Kidney epithelial cell (primary cell): Measurements from ENCODE around the gene REEP5. TPM values are rescaled to one million over a fixed set of nuclear protein-coding genes. Genes with fewer than 3 reads are reported as not detected.

Experiments used
- DNase-seq: peaks from one replicate; pipeline ENCODE4 v3.0.0-alpha.2; 2010; ENCODE audit warnings: low read depth
- H3K27me3 ChIP-seq: 2 replicates; pipeline ENCODE4 v1.6.0; 2011; ENCODE audit warnings: low read length; ENCODE audit not compliant: control insufficient read depth, insufficient read depth
- H3K36me3 ChIP-seq: 2 replicates; pipeline ENCODE4 v1.5.1; 2011; ENCODE audit warnings: low read length; ENCODE audit not compliant: control insufficient read depth, insufficient read depth
- H3K4me3 ChIP-seq: 2 replicates; pipeline ENCODE4 v1.5.1; 2011; ENCODE audit warnings: low read depth, mild to moderate bottlenecking, control low read depth, low read length
- CTCF ChIP-seq: IDR thresholded peaks from 2 replicates; pipeline ENCODE4 v1.5.1; 2011; ENCODE audit warnings: mild to moderate bottlenecking, moderate library complexity, low read length, control low read depth, inconsistent platforms; ENCODE audit not compliant: insufficient read depth, poor library complexity, severe bottlenecking
- total RNA-seq: library from RNA; depleted of rRNA; stranded (reverse); fragments of >200 nt; gene quantifications from 2 replicates; pipeline ENCODE4 v1.2.3, GENCODE V29; 2015

The REEP5 gene
- total RNA-seq, 1 donor from 2014 or later: 79.4 TPM

DNA sequence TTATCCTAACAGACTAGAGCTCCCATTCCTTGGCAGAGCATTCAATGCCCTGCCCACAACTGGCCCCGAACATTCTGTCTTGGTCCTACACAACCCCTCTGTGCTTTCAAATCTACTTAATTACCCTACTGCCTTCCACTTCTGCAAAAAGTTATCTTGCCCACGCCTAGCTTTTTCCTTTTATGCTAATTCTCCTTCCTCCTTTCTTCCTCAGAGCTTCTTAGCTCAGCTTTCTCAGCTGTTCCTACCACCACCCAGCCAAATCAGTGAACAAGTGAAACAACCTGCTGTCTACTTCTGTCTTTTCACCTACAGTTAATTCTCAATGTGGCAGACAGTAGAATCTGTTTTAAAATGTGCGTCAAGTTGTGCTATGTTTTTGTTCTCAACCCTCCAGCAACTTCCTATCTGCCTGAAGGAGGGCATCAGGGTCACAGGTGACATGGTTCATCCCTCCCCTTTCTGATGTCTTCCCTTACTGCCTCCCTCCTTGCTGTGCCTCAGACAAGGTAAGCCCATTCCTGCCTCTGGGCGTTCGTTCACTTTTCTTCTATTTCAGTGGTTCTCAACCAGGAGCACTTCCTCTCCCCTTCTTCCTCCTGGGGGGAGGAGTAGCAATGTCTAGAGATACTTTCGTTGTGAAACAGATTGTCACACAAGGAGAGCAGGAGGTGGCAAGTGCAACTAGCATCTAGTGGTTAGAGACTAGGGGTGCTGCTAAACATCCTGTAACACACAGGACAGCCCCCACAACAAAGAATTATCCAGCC, 1.3 kb upstream of the REEP5 start:
- no peaks in the 10 kb centered on the region for H3K36me3 ChIP-seq

GRCh38 chr5:112921026-112921832, 798 bp downstream of the REEP5 start:
- TF ChIP-seq CTCF: no peak
- Histone ChIP-seq H3K36me3 (no peaks in the 10 kb centered on the region), H3K4me3 (peak overlapping the region; percentile 86), H3K27me3 (no peaks in the 10 kb centered on the region)
- DNase-seq: no peak

More for the DNA sequence above, 1.3 kb upstream of the REEP5 start:
- TF ChIP-seq CTCF: no peak
- H3K27me3 ChIP-seq: no peaks in the 10 kb centered on the region
- DNase-seq: no peak
- no peak overlapping the region for H3K4me3 ChIP-seq

- H3K36me3 ChIP-seq: no peaks in the 10 kb centered on the region
- no peak for TF ChIP-seq CTCF
- H3K4me3 ChIP-seq: no peak overlapping the region
- no peak for DNase-seq
- H3K27me3 ChIP-seq: no peaks in the 10 kb centered on the region
Observed at GRCh38 chr5:112919972-112920371, 2.1 kb downstream of the REEP5 start.

DNA sequence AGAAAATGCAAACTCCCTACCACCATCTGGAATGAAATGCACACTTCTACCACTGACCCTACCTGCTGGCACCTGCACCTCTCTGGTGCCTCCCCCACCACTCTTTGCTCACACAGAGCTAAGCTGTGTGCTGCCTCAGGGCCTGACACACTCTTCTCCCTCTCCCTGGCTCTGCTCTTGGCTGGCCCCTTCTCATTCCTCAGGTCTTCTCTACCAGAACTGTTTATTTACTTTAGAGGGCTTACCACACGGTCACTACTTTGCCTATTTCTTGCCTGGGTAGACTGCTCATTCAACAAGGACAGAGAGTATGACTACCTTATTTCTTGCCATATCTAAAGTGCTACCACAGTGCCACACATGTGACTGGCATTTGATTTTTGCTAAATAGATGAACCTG, 3.3 kb downstream of the REEP5 start:
- Histone ChIP-seq H3K36me3 (no peaks in the 10 kb centered on the region), H3K4me3 (no peak overlapping the region), H3K27me3 (no peaks in the 10 kb centered on the region)
- DNase-seq: peak; percentile 45
- TF ChIP-seq CTCF: no peak

- DNase-seq: no peak
- no peak overlapping the region for H3K4me3 ChIP-seq
- no peak for TF ChIP-seq CTCF
- H3K36me3 ChIP-seq: no peaks in the 10 kb centered on the region
- no peaks in the 10 kb centered on the region for H3K27me3 ChIP-seq
Observed at GRCh38 chr5:112918136-112918535, 3.9 kb downstream of the REEP5 start.
